K562 (cell line): Measurements from ENCODE around the gene SLC25A20. TPM values are rescaled to one million over a fixed set of nuclear protein-coding genes. Genes with fewer than 3 reads are reported as not detected.

Source experiments
- BACH1 ChIP-seq: fragments of 200-800 bp; sonication (Bioruptor generic); IDR thresholded peaks from 2 replicates; pipeline ENCODE4 v1.6.1; 2016; ENCODE audit warnings: missing genetic modification characterization, missing compliant biosample characterization
- CBX1 ChIP-seq: sonication (generic); IDR thresholded peaks from 2 replicates; pipeline ENCODE4 v1.6.1; 2016; ENCODE audit warnings: antibody characterized with exemption, low read depth, mild to moderate bottlenecking
- E2F1 ChIP-seq: sonication (generic); formaldehyde crosslinking; IDR thresholded peaks from 2 replicates; pipeline ENCODE4 v1.8.1; 2023; ENCODE audit warnings: mild to moderate bottlenecking, missing genetic modification reagents, moderate library complexity
- FOXP4 ChIP-seq: sonication (generic); formaldehyde crosslinking; IDR thresholded peaks from 2 replicates; pipeline ENCODE4 v1.8.0; 2022; ENCODE audit warnings: mild to moderate bottlenecking, missing genetic modification reagents, borderline replicate concordance
- KLF1 ChIP-seq: fragments of 450-650 bp; IDR thresholded peaks from 2 replicates; pipeline ENCODE4 v1.6.1; 2016; ENCODE audit warnings: missing genetic modification characterization, missing compliant biosample characterization
- MITF ChIP-seq: IDR thresholded peaks from 2 replicates; pipeline ENCODE4 v1.6.1; 2014; ENCODE audit warnings: antibody characterized with exemption
- POLR2H ChIP-seq: IDR thresholded peaks from 2 replicates; pipeline ENCODE4 v1.6.1; 2016; ENCODE audit warnings: missing genetic modification characterization, low read depth, mild to moderate bottlenecking, control low read depth, missing compliant biosample characterization, moderate library complexity
- RBM34 ChIP-seq: fragments of 200-400 bp; formaldehyde crosslinking; IDR thresholded peaks from 2 replicates; pipeline ENCODE4 v1.6.1; 2018; ENCODE audit warnings: low read length, borderline replicate concordance; ENCODE audit not compliant: insufficient read depth
- SMAD3 ChIP-seq: fragments of 450-650 bp; formaldehyde crosslinking; conservative IDR thresholded peaks from 2 replicates; pipeline ENCODE4 v1.4.0; 2020; ENCODE audit warnings: mild to moderate bottlenecking
- TSHZ1 ChIP-seq: fragments of 250-450 bp; sonication (Bioruptor Pico); IDR thresholded peaks from 2 replicates; pipeline ENCODE4 v1.4.0; 2020; ENCODE audit warnings: mild to moderate bottlenecking, moderate library complexity
- ZFX ChIP-seq: sonication (generic); formaldehyde crosslinking; IDR thresholded peaks from 2 replicates; pipeline ENCODE4 v1.8.0; 2022; ENCODE audit warnings: mild to moderate bottlenecking, missing genetic modification reagents, moderate library complexity
- ZNF175 ChIP-seq: fragments of 200-800 bp; sonication (Bioruptor generic); IDR thresholded peaks from 2 replicates; pipeline ENCODE4 v1.6.1; 2016; ENCODE audit warnings: low read depth, mild to moderate bottlenecking, missing genetic modification characterization, missing compliant biosample characterization
- ZNF23 ChIP-seq: fragments of 250-450 bp; sonication (Bioruptor Pico); IDR thresholded peaks from 2 replicates; pipeline ENCODE4 v1.4.0; 2020; ENCODE audit warnings: mild to moderate bottlenecking
- ZNF263 ChIP-seq: sonication (generic); formaldehyde crosslinking; IDR thresholded peaks from 2 replicates; pipeline ENCODE4 v1.8.0; 2022; ENCODE audit warnings: mild to moderate bottlenecking, missing genetic modification reagents, borderline replicate concordance
- ZNF589 ChIP-seq: fragments of 200-800 bp; sonication (Bioruptor generic); IDR thresholded peaks from 2 replicates; pipeline ENCODE4 v1.6.1; 2016; ENCODE audit warnings: low read depth, missing genetic modification characterization, missing compliant biosample characterization
- ZNF639 ChIP-seq, 2 experiments: fragments of 200-800 bp in 1 of 2; sonication (Bioruptor generic) in 1 of 2; sonication (generic) in 1 of 2; formaldehyde crosslinking in 1 of 2; IDR thresholded peaks in 1 of 2; conservative IDR thresholded peaks in 1 of 2; 2 replicates each; pipeline versions ENCODE4 v1.5.0 to v1.6.1; 2016 to 2020; ENCODE audit warnings: missing compliant biosample characterization in 1 of 2, missing genetic modification characterization in 1 of 2, missing genetic modification reagents in 1 of 2
- polyA plus RNA-seq, 8 experiments: library from polyadenylated mRNA; depleted of rRNA in 4 of 8; stranded (reverse) in 5 of 8; unstranded in 3 of 8; fragments of >200 nt; fragmentation: Nextera tagmentation in 2 of 8; fragmentation: Illumina TruSeq in 1 of 8; extraction: Ambion mirVana in 2 of 8; extraction: Trizol in 1 of 8; gene quantifications; 2 replicates each; pipeline versions ENCODE4 v1.2.1 to v1.2.3, GENCODE V29; 2011 to 2014; ENCODE audit warnings: inconsistent platforms in 1 of 8, missing spikeins in 1 of 8
- total RNA-seq, 7 experiments: library from RNA; depleted of rRNA in 6 of 7; stranded (reverse); fragments of >200 nt in 6 of 7; fragmentation: Illumina TruSeq in 2 of 7; extraction: Trizol in 2 of 7; gene quantifications; 2 replicates each; pipeline versions ENCODE4 v1.2.1 to v1.2.3, GENCODE V29; 2011 to 2021; ENCODE audit warnings: low replicate concordance in 1 of 7

SLC25A20 gene
- total and polyA plus RNA-seq, 9 of the 15 experiments (the other 6 are each of a cell fraction or from before 2014, with no cell fraction given), result 14.3 to 48.1 (median 21.6) TPM

GRCh38 chr3:48847504-48848423 lies 50.9 kb downstream of the SLC25A20 start, which contains the start of gene PRKAR2A (continued):
- TF ChIP-seq TSHZ1 (CRISPR knock-in tag) (no peak), BACH1 (tag) (no peak), ZNF175 (CRISPR knock-in tag) (no peak), ZFX (peak; percentile 81), MITF (no peak), SMAD3 (CRISPR knock-in tag) (no peak), POLR2H (tag) (no peak), CBX1 (no peak), RBM34 (no peak), ZNF263 (no peak), ZNF589 (CRISPR knock-in tag) (no peak), ZNF23 (no peak), ZNF639 (CRISPR knock-in tag; conservative IDR thresholded peaks at IDR 0.05 in 1 of 2, IDR thresholded peaks at IDR 0.05 in 1 of 2) (peak in 1 of 2 experiments; percentile 56; a peak in 1 of 4 replicates), E2F1 (CRISPR knock-in tag) (no peak), KLF1 (no peak), FOXP4 (CRISPR knock-in tag) (no peak)
